HG02759 (cell line): ENCODE measurements around the gene PAXIP1.

Source experiments
- ATAC-seq: cut with Tn5 transposase; IDR thresholded peaks from one replicate; pipeline ENCODE4 v1.9.1; 2021; ENCODE audit warnings: mild to moderate bottlenecking, moderate library complexity; ENCODE audit not compliant: unreplicated experiment

PAXIP1 gene

DNA sequence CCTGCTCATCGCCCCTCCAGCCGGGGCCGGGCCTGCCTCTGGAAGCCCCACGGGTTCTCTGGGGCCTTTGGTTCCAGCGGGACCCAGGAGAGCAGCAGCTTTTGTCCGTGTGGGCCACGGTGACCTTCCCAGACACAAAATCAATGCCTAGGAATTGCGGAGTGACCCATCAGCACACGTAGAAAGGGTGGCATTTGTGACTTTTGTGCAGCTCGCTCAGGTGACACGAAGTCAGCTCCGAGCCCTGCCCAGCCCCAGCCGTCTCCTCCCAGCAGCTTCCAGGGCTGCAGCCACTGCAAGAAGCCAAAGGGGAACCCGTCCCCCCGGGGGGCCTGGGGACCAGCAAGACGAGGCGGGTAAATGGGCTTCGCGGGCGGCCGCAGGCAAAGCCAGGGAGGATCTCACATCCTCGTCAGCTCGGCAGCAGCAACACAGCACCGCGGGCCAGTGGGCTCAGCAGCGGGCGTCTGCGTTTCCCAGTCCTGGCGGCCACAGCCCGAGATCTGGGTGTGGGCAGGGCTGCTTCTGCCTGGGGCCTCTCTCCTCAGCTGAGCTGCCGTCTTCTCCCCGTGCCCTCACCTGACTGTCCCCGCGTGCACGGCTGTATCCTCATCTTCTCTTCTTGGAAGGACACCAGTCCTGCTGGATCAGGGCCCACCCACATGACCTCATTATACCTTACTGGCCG, 88.5 kb downstream of the PAXIP1 start:
- ATAC-seq = no peak

DNA sequence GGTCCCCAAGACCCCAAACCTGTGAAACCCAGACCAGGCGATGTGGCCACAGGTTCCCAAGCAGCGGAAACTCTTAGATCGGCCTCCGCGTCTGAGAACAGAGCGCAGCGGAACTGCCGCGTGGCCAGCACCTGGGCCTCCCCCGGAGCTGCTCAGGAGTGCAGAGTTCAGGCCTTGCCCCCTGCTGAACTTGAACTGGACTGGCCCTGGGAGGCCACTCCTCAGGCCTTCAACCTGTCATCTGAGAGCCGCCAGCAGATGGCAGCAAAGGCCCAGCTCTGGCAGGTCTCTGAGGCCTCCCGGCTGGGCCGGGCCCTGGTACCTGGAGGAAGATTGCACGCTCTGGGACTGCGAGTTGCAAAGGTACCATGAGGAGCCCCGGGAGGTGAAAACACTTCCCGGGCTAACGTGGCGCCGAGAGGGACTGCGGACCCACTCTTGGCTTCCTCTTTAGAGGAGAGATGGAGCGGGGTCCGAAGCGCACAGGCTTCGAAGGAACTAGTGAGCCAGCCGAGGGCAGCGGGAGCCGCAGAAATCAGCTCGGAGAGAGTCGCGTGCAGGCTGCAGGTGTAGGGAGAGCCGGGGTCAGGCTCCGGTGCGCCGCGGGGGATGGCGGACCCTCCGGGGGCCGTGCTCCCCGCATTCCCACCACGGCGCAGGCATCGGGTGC, 89.2 kb downstream of the PAXIP1 start:
- peak; percentile 99 for ATAC-seq

- no peak for ATAC-seq
Measured at GRCh38 chr7:154912871-154913637, 89.9 kb downstream of the PAXIP1 start.

DNA sequence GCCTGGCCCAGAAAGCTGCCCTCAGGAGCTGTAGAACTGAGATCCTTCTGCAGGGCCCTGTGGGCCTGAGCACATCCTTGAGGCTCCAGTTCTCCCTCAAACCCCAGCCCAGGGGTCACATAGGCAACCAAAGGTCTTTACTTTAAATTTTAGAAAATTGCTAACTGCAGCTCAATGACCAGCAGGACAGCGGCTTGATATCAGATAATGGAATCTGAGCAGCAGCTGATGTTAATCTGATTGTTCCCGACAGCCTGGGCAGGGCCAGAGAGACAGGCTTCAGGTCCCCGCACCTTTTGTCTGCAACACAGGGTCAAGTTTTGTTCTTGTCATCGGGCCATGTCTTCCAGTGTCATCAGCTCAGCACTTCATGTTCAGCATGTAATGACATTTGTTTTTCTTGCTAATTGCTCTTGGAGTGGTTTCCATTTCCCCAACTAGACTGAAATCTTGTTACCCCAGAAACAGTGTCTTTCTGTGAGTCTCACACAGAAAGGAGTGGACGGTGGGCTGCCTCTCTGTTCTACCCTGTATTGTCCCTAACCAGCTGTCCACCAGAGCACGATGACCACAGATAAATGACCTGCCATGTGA, 91.0 kb downstream of the PAXIP1 start:
- no peak for ATAC-seq

DNA sequence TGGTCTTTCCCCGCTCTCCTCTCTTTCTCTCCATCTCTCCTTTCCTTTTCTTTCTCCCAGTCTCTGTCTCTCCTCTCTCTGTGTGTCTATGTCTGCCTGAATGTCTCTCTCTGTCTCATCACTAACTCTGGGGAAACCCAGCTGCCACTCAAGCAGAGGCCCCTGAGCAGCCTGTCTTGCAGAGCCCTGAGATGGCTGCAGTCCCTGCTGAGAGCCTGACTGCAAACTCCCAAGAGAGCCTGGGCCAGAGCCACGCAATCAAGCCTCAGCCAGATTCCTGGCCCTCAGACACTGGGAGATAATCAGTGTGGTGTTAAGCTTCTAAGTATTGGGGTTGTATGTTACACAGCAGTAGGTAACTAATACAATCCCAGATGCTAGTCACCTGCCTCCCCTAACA, 91.5 kb downstream of the PAXIP1 start:
- no peak for ATAC-seq

DNA sequence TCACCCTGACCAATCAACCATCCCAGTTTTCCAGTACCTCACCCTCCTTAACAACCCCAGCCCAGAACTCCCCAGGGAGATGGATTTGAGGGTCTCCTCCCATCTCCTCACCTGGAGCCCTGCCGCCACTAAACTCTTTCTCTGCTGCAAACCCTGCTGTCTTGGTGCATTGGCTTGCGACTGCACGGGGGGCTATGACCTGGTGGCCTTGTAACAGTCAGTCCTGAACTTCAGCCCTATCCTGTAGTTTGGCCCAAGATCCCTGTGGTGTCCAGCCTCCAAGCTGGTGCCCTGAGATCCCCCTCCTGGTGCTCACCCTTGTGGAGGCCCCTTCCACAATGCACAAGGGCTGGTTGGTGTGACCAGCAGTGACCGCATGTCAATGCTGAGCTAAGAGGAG, 91.9 kb downstream of the PAXIP1 start:
- no peak for ATAC-seq

DNA sequence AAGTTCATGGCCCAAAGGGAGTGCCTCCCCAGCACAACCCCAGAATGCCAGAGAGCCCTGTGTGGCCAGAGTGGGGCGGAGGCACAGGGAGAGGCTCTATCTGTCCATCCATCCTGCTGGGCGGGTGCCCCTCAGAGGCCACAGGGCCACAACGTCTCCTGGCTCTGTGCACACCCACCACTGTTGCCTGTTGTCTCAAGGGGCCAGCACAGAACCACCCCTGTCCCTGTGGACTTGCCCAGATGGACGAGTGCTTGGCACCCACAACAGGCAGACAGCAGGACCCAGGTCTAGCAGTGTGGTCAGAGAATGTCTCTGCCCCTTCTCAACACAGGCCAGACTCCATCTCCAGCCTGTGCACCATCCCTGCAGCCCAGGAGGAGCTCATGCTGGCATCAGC, 92.8 kb downstream of the PAXIP1 start:
- ATAC-seq = no peak

DNA sequence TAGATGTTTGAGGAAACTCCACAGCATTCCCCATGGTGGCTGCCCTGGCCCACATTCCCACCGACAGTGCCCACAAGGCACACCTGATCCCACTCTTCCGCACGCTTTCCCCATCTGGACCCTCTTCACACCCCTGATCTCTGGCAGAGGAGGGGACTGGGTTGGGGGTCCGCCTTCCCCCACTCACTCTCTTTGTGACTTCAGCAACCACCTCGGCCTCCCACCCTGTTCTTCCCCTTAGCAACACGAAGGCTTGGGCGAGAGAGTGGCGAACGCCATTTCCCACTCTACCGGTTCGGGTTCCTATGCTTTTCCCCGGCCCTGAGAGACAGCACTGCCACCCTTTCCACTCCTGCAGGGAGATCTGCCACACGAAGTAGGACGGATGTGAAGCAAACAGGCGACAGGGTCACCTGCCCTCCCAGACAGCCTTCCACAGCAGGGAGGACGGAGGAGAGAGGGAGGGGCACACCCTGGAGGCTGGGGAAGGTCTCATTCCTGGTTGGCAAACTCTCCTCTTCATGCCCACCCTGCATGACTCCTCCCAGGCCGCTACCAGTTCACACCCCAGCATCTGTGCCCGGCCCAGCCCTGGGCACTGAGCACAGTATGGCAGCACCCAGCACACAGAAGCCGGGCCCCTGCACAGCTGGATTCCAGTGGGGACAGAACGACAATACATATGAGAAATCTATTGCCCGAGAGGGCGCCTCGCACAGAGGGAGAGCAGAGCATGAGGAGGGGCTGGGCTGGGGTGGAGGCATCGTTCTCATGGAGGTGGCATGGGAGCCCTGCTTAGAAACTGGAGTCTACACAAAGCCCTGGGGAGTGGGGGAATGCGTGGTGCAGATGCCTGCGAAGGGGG, 93.5 kb downstream of the PAXIP1 start:
- ATAC-seq = no peak

DNA sequence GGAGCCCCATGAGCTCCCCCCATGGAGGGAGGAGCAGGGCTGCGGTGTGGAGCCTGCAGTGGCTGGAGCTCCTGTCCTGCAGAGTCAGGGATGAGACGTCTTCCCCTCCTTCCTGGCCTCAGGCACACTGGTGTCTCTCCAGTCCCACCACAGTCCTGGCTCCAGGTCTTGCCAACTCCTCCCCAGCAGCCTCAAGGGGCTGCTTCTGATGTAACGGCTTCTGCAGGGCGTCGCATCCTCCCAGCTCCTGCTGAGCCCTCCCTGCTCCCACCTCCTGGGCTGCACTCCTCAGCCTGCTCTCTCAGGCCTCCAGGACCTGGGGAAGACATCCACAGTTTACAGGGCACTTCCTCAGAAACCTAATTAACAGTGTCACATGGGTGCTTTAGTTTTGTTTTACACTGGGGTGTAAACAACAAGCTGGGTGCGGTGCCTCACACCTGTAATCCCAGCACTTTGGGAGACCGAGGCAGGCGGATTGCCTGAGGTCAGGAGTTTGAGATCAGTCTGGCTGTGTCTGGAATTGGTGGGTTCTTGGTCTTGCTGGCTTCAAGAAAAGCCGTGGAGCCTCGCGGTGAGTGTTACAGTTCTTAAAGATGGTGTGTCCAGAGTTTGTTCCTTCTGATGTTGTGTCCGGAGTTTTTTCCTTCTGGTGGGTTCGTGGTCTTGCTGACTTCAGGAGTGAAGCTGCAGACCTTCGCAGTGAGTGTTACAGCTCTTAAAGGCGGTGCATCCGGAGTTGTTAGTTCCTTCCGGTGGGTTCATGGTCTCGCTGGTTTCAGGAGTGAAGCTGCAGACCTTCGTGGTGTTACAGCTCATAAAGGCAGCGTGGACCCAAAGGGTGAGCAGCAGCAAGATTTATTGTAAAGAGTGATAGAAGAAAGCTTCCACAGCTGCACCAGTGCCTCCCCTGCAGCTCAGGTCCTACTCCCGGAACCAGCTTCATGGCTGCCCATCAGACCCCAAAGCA, 95.0 kb downstream of the PAXIP1 start:
- no peak for ATAC-seq

- ATAC-seq = no peak
Measured at GRCh38 chr7:154906736-154907355, 96.1 kb downstream of the PAXIP1 start.

DNA sequence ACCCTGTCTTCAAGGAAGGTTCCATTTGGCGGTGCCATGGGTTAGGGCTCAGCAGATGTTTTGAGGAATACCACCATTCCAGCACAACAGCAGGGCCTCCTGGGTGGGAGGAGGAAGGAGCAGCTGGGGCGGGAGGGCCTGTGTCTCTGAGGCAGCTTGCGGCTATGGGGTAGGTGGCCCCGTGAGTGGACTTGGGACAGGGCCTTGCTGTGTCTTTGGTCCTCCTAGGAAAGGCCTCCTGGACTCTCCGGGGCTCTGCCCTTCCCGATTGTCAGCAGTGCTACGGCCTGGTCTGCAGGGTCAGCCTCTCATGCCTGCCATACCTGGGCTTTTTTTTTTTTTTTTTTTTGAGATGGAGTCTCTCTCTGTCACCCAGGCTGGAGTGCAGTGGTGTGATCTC, 96.7 kb downstream of the PAXIP1 start:
- ATAC-seq = no peak

GRCh38 chr7:154905615-154906014, 97.3 kb downstream of the PAXIP1 start:
- no peak for ATAC-seq

DNA sequence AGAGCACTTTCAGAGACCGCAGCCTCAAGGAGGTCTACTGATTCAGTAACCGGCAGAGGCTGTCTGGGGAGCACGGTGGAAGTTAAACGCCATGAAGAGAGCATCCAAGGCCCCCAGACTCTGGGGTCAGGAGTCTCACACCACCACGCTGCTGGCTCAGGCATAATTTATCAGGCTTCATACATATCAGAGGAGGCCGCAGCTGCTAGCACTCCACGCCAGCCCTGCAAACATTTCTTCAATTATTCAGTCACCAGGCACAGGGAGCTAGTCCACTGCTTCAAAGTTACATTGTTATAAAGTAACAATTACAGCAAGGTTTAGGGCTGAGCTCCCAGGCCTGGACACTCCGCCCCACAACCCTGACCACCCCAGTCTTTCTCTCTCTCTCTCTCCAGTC, 97.8 kb downstream of the PAXIP1 start:
- ATAC-seq = no peak

DNA sequence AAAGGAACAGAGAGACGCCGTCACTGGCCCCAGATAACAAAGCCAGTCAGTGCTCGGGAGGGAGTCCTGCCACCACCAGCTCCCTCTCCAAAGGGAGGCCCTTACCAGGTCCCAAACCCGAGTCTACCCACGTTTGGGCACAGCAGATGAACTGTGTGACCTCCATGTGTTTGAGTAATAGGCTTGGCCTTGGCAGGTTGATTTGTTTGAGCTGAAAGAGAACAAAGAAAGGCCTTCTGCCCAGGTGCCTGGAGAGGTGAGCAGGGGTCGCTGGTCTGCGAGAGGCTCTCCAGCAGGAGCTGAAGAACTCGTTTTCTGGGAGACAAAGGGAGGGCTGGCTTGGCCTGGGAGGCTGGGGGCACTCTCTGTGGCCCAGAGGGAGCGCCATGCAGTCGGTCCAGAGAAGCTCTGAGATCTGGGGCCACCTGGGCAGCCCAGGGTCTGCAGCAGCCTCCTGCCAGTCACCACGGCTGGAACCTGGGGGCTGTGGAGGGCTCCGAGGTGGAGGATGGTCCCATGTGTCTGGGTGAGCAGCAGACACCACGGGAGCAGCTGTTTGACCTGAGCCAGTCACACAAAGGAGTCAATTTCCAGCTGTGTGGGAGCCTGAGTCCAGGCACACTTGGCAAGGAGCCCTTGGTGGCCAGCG, 99.7 kb downstream of the PAXIP1 start:
- ATAC-seq = no peak

GRCh38 chr7:154902600-154903082, 100.3 kb downstream of the PAXIP1 start:
- ATAC-seq = no peak

GRCh38 chr7:154899862-154900261, 103.1 kb downstream of the PAXIP1 start:
- no peak for ATAC-seq

- ATAC-seq = no peak
Measured at GRCh38 chr7:154898973-154899855, 103.7 kb downstream of the PAXIP1 start.
